Transverse colon (tissue), 4 donors: ENCODE data around the gene DMXL1.

Source experiments
- CTCF ChIP-seq, 5 experiments: fragments of 200-600 bp in 3 of 5; fragments of 450-650 bp in 2 of 5; sonication (generic) in 3 of 5; IDR thresholded peaks; 1 replicate in 2 of 5; 2 replicates in 3 of 5; pipeline ENCODE4 v1.5.1; 2016 to 2017; ENCODE audit warnings: antibody characterized with exemption in 5 of 5, inconsistent platforms in 3 of 5, mild to moderate bottlenecking in 2 of 5, moderate library complexity in 1 of 5
- EP300 ChIP-seq: sonication (generic); formaldehyde crosslinking; IDR thresholded peaks from one replicate; pipeline ENCODE4 v1.6.1; 2017; ENCODE audit warnings: antibody characterized with exemption, low read depth
- POLR2AphosphoS5 ChIP-seq, 3 donors: sonication (generic); formaldehyde crosslinking; IDR thresholded peaks; one replicate each; pipeline ENCODE4 v1.6.1; 2016; ENCODE audit warnings: antibody characterized with exemption in 3 of 3

GRCh38 chr5:119276978-119277377 lies 206.1 kb downstream of the DMXL1 start:
- TF ChIP-seq CTCF (IDR thresholded peaks at IDR 0.05) (no peak), EP300 (no peak), POLR2AphosphoS5 (IDR thresholded peaks at IDR 0.05) (no peak)
